Panc1 (cell line): ENCODE data around the gene METTL4. TPM values are rescaled to one million over a fixed set of nuclear protein-coding genes. Genes with fewer than 3 reads are reported as not detected.

Experiments
- ATAC-seq: fragments of 200-7000 bp; cut with Tn5 transposase; 2 replicates; pipeline ENCODE4 v1.9.1; 2020; ENCODE audit warnings: mild to moderate bottlenecking, moderate library complexity
- BruUV-seq: library from RNA; stranded (reverse); fragments of 400-500 nt; replicated peaks from 2 replicates; lab custom pipeline; 2021; lab: Mats Ljungman, UMichigan
- CTCF ChIA-PET: fragments of 300-600 bp; sonication (Branson Sonifier 250); formaldehyde crosslinking; loops from one replicate; lab custom pipeline; 2022; ENCODE audit warnings: antibody characterized with exemption; lab: Charles Lee
- POLR2A ChIA-PET: fragments of 300-600 bp; sonication (Branson Sonifier 250); formaldehyde crosslinking; loops from one replicate; lab custom pipeline; 2022; ENCODE audit warnings: antibody characterized with exemption; lab: Charles Lee
- DNase-seq: peaks from one replicate; pipeline ENCODE4 v3.0.0-alpha.2; 2010; ENCODE audit warnings: low read depth, low spot score
- H3K27ac ChIP-seq: 2 replicates; pipeline ENCODE4 v1.5.1; 2011; ENCODE audit warnings: mild to moderate bottlenecking, low read length, inconsistent platforms
- H3K27me3 ChIP-seq: fragments of 200-500 bp; sonication (Bioruptor generic); 2 replicates; pipeline ENCODE4 v1.6.0; 2014; ENCODE audit warnings: low read length, inconsistent platforms; ENCODE audit not compliant: control insufficient read depth, insufficient read depth
- H3K36me3 ChIP-seq: fragments of 200-500 bp; sonication (Bioruptor generic); 2 replicates; pipeline ENCODE4 v1.5.1; 2014; ENCODE audit warnings: inconsistent platforms, mild to moderate bottlenecking, low read length, moderate library complexity; ENCODE audit not compliant: control insufficient read depth, insufficient read depth
- H3K4me1 ChIP-seq: 2 replicates; pipeline ENCODE4 v1.5.1; 2011; ENCODE audit warnings: inconsistent platforms, mild to moderate bottlenecking, low read length, moderate library complexity; ENCODE audit not compliant: control insufficient read depth, insufficient read depth
- H3K4me3 ChIP-seq, 2 experiments: 2 replicates each; pipeline ENCODE4 v1.5.1; 2011 to 2012; ENCODE audit warnings: low read depth in 2 of 2, low read length in 2 of 2, mild to moderate bottlenecking in 2 of 2, inconsistent platforms in 1 of 2, moderate library complexity in 1 of 2
- H3K9me3 ChIP-seq: fragments of 200-500 bp; sonication (Bioruptor generic); 2 replicates; pipeline ENCODE4 v1.5.1; 2014; ENCODE audit warnings: low read depth, mild to moderate bottlenecking, inconsistent platforms, low read length, moderate library complexity; ENCODE audit not compliant: control insufficient read depth, insufficient read depth
- CTCF ChIP-seq: fragments of 450-650 bp; IDR thresholded peaks from 2 replicates; pipeline ENCODE4 v1.5.1; 2017; ENCODE audit warnings: mild to moderate bottlenecking
- POLR2AphosphoS5 ChIP-seq: IDR thresholded peaks from 2 replicates; pipeline ENCODE4 v1.6.1; 2012; ENCODE audit warnings: mild to moderate bottlenecking, low read depth, low read length, moderate library complexity
- REST ChIP-seq, 2 experiments: IDR thresholded peaks; 2 replicates each; pipeline ENCODE4 v1.6.1; 2011 to 2012; ENCODE audit warnings: low read depth in 2 of 2, control low read depth in 1 of 2, low read length in 1 of 2, mild to moderate bottlenecking in 1 of 2, moderate library complexity in 1 of 2; ENCODE audit not compliant: insufficient read depth in 1 of 2
- SIN3A ChIP-seq: IDR thresholded peaks from 2 replicates; pipeline ENCODE4 v1.6.1; 2012; ENCODE audit warnings: low read depth, mild to moderate bottlenecking, low read length, moderate library complexity, borderline replicate concordance; ENCODE audit not compliant: insufficient read depth
- TCF7L2 ChIP-seq: IDR thresholded peaks from 2 replicates; pipeline ENCODE4 v1.6.1; 2011; ENCODE audit warnings: mild to moderate bottlenecking, low read depth, low read length, inconsistent platforms
- in situ Hi-C: cut with HindIII; loops from 2 replicates; pipeline ENCODE4 v1.10.0; 2016; ENCODE audit warnings: low sequenced_read_pairs, low pct_unique_long_range_greater_than_20kb
- intact Hi-C: fragments of 100-400 bp; cut with micrococcal nuclease; formaldehyde crosslinking; loops from one replicate; pipeline ENCODE4 v1.10.0; 2022; ENCODE audit not compliant: unreplicated experiment
- total RNA-seq: library from RNA; stranded (reverse); gene quantifications from one replicate; pipeline ENCODE4 v1.2.1, GENCODE V29; 2021; ENCODE audit not compliant: unreplicated experiment

The METTL4 gene
- total RNA-seq, 1 experiment from 2014 or later, result 9.6 TPM

GRCh38 chr18:2508155-2508554 lies 63.1 kb downstream of the METTL4 start:
- POLR2A ChIA-PET, result no interaction called here
- intact Hi-C loops (no loop called here), in situ Hi-C loops (no loop called here)
- no peak overlapping the region for H3K4me3 ChIP-seq
- ATAC-seq (no peak), DNase-seq (no peak)
- no TSS peak for BruUV-seq
- H3K27ac ChIP-seq, result no peak overlapping the region
- no peaks in the 10 kb centered on the region for H3K4me1 ChIP-seq
- no peaks in the 10 kb centered on the region for H3K36me3 ChIP-seq
- TF ChIP-seq SIN3A (no peak), CTCF (no peak), TCF7L2 (no peak), REST (IDR thresholded peaks at IDR 0.05; ENCODE audit: insufficient read depth in 1 of 2, low read depth in 2 of 2, low read length in 1 of 2) (no peak), POLR2AphosphoS5 (no peak)
- no peaks in the 10 kb centered on the region for H3K27me3 ChIP-seq
- CTCF ChIA-PET, result no interaction called here
- no peaks in the 10 kb centered on the region for H3K9me3 ChIP-seq

DNA sequence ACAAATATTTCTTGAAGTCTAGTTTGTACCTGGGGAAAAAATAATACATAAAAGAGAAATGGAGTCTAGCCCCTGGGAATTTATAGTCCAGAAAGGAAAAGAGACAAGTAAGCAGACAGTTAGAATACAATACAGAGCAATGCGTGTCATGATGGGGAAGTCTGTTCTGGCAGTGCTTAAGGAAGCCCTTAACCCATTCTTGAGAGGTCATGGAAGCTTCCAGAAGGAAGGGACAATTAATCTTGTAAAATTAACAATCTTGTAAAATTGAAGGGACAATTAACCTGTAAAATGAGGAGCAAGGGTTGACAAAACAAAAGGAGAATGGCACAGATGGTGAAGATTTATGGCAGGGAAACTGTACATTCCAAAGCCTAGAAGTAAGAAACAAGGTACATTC lies 66.7 kb downstream of the METTL4 start:
- intact Hi-C loops, result no loop called here
- Histone ChIP-seq H3K27me3 (no peaks in the 10 kb centered on the region), H3K9me3 (no peaks in the 10 kb centered on the region), H3K4me1 (no peaks in the 10 kb centered on the region), H3K4me3 (no peak overlapping the region), H3K27ac (no peak overlapping the region), H3K36me3 (no peaks in the 10 kb centered on the region)
- DNase-seq (no peak), ATAC-seq (no peak)
- no peak for TF ChIP-seq TCF7L2
- no peak for TF ChIP-seq REST (IDR thresholded peaks at IDR 0.05; ENCODE audit: insufficient read depth in 1 of 2, low read depth in 2 of 2, low read length in 1 of 2)
- no peak for TF ChIP-seq SIN3A
- no peak for TF ChIP-seq CTCF
- TF ChIP-seq POLR2AphosphoS5, result no peak
- POLR2A ChIA-PET, result no interaction called here
- BruUV-seq, result no TSS peak
- in situ Hi-C loops, result no loop called here
- CTCF ChIA-PET, result no interaction called here
